H1 (cell line): ENCODE measurements around the gene DOK3. TPM values are rescaled to one million over a fixed set of nuclear protein-coding genes. Genes with fewer than 3 reads are reported as not detected.

Source experiments
- CTCF ChIA-PET: fragments of 300-600 bp; sonication (Branson Sonifier 250); formaldehyde crosslinking; loops from one replicate; lab custom pipeline; 2021; ENCODE audit not compliant: partially characterized antibody; lab: Charles Lee
- POLR2A ChIA-PET: fragments of 300-600 bp; sonication (Branson Sonifier 250); formaldehyde crosslinking; loops from one replicate; lab custom pipeline; 2021; ENCODE audit warnings: inconsistent platforms; ENCODE audit not compliant: partially characterized antibody; lab: Charles Lee
- DNase-seq, 2 experiments: peaks; one replicate each; pipeline versions ENCODE4 v3.0.0 to v3.0.0-alpha.2; 2010 to 2022; ENCODE audit warnings: low spot score in 2 of 2, low read depth in 1 of 2, mixed read lengths in 1 of 2
- FAIRE-seq: peaks from 2 replicates; lab custom pipeline; 2011; peaks lifted over from hg19 to GRCh38; lab: Jason Lieb, UNC
- H2AFZ ChIP-seq: 2 replicates; pipeline ENCODE4 v1.8.1; 2012; ENCODE audit warnings: low read length, inconsistent platforms
- H2AK5ac ChIP-seq: 2 replicates; pipeline ENCODE4 v1.6.1; 2013; ENCODE audit warnings: low read depth, low read length
- H2BK120ac ChIP-seq: replicated peaks from 2 replicates; pipeline ENCODE3; 2013; ENCODE audit warnings: low read depth, low read length, inconsistent platforms
- H2BK12ac ChIP-seq: 2 replicates; pipeline ENCODE4 v1.6.1; 2013; ENCODE audit warnings: low read depth, low read length
- H2BK15ac ChIP-seq: 2 replicates; pipeline ENCODE4 v1.6.1; 2013; ENCODE audit warnings: low read length
- H2BK20ac ChIP-seq: 2 replicates; pipeline ENCODE4 v1.6.1; 2013; ENCODE audit warnings: low read length
- H2BK5ac ChIP-seq: 2 replicates; pipeline ENCODE4 v1.6.1; 2013; ENCODE audit warnings: low read depth, low read length
- H3K14ac ChIP-seq: 2 replicates; pipeline ENCODE4 v1.6.1; 2013; ENCODE audit warnings: inconsistent platforms; ENCODE audit not compliant: insufficient read length
- H3K18ac ChIP-seq: 2 replicates; pipeline ENCODE4 v1.6.1; 2013; ENCODE audit warnings: low read length; ENCODE audit errors: extremely low read depth
- H3K23ac ChIP-seq: 2 replicates; pipeline ENCODE4 v1.6.1; 2013; ENCODE audit warnings: inconsistent platforms; ENCODE audit not compliant: insufficient read length
- H3K23me2 ChIP-seq: 2 replicates; pipeline ENCODE4 v1.6.1; 2013; ENCODE audit warnings: low read depth, low read length
- H3K27ac ChIP-seq: 2 replicates; pipeline ENCODE4 v1.6.1; 2011; ENCODE audit warnings: low read depth, low read length, inconsistent platforms
- H3K27me3 ChIP-seq, 4 experiments: replicated peaks in 1 of 4; 1 replicate in 1 of 4; 2 replicates in 3 of 4; pipeline versions ENCODE4 v1.6.1 to v1.8.1; 2011 to 2013; ENCODE audit warnings: low read length in 3 of 4, mild to moderate bottlenecking in 3 of 4, inconsistent platforms in 2 of 4, mixed read lengths in 2 of 4, moderate library complexity in 1 of 4; ENCODE audit not compliant: control insufficient read depth in 3 of 4, insufficient read depth in 3 of 4; ENCODE audit errors: extremely low read depth in 1 of 4
- H3K36me3 ChIP-seq, 4 experiments: 2 replicates each; pipeline versions ENCODE4 v1.6.1 to v1.8.1; 2011 to 2013; ENCODE audit warnings: mild to moderate bottlenecking in 4 of 4, low read length in 3 of 4, moderate library complexity in 2 of 4, control low read depth in 1 of 4, inconsistent platforms in 1 of 4; ENCODE audit not compliant: insufficient read depth in 4 of 4, control insufficient read depth in 2 of 4
- H3K4ac ChIP-seq: replicated peaks from 2 replicates; pipeline ENCODE3; 2013; ENCODE audit warnings: low read length, low read depth, mixed read lengths, inconsistent platforms; ENCODE audit not compliant: insufficient read length
- H3K4me1 ChIP-seq, 4 experiments: replicated peaks in 1 of 4; 1 replicate in 1 of 4; 2 replicates in 3 of 4; pipeline versions ENCODE4 v1.6.1 to v1.8.1; 2011 to 2013; ENCODE audit warnings: low read length in 3 of 4, inconsistent platforms in 2 of 4, mixed read lengths in 1 of 4; ENCODE audit not compliant: insufficient read depth in 4 of 4, control insufficient read depth in 3 of 4
- H3K4me2 ChIP-seq, 2 experiments: 2 replicates each; pipeline versions ENCODE4 v1.6.1 to v1.8.1; 2011 to 2013; ENCODE audit warnings: low read depth in 2 of 2, low read length in 2 of 2, control low read depth in 1 of 2, inconsistent platforms in 1 of 2, mild to moderate bottlenecking in 1 of 2; ENCODE audit not compliant: insufficient read depth in 1 of 2
- H3K4me3 ChIP-seq, 4 experiments: fragments of 200-600, 300-600 bp in 1 of 4; sonication (generic), shearing (Covaris generic), sonication (Bioruptor Twin) in 1 of 4; 2 replicates each; pipeline versions ENCODE4 v1.5.1 to v1.8.1; 2011 to 2016; ENCODE audit warnings: low read length in 4 of 4, low read depth in 3 of 4, control low read depth in 2 of 4, inconsistent platforms in 2 of 4, mild to moderate bottlenecking in 2 of 4, mixed read lengths in 1 of 4, moderate library complexity in 1 of 4; ENCODE audit not compliant: insufficient read depth in 2 of 4; ENCODE audit errors: extremely low read depth in 1 of 4
- H3K56ac ChIP-seq: replicated peaks from 2 replicates; pipeline ENCODE3; 2013; ENCODE audit warnings: low read depth, mild to moderate bottlenecking, mixed read lengths, low read length, inconsistent platforms; ENCODE audit not compliant: insufficient read length
- H3K79me1 ChIP-seq: 2 replicates; pipeline ENCODE4 v1.6.1; 2013; ENCODE audit warnings: low read depth, low read length, control low read depth
- H3K79me2 ChIP-seq, 2 experiments: 2 replicates each; pipeline versions ENCODE4 v1.6.1 to v1.8.1; 2012 to 2013; ENCODE audit warnings: low read length in 2 of 2, mild to moderate bottlenecking in 2 of 2, inconsistent platforms in 1 of 2; ENCODE audit not compliant: insufficient read depth in 2 of 2, control insufficient read depth in 1 of 2
- H3K9ac ChIP-seq, 4 experiments: replicated peaks in 1 of 4; 1 replicate in 1 of 4; 2 replicates in 3 of 4; pipeline versions ENCODE4 v1.6.1 to v1.8.1; 2011 to 2013; ENCODE audit warnings: low read depth in 3 of 4, low read length in 3 of 4, control low read depth in 2 of 4, mild to moderate bottlenecking in 2 of 4, moderate library complexity in 2 of 4, inconsistent platforms in 1 of 4; ENCODE audit errors: extremely low read depth in 1 of 4
- H3K9me3 ChIP-seq, 2 experiments: 2 replicates each; pipeline versions ENCODE4 v1.6.1 to v1.8.1; 2012 to 2013; ENCODE audit warnings: mild to moderate bottlenecking in 2 of 2, moderate library complexity in 2 of 2, control low read depth in 1 of 2, inconsistent platforms in 1 of 2, low read depth in 1 of 2, low read length in 1 of 2, mixed read lengths in 1 of 2; ENCODE audit not compliant: insufficient read depth in 2 of 2
- H4K20me1 ChIP-seq, 2 experiments: replicated peaks in 1 of 2; 2 replicates each; pipeline versions ENCODE3 to v1.8.1; 2011 to 2013; ENCODE audit warnings: inconsistent platforms in 2 of 2, low read length in 2 of 2, mild to moderate bottlenecking in 1 of 2; ENCODE audit not compliant: insufficient read depth in 2 of 2, control insufficient read depth in 1 of 2
- H4K5ac ChIP-seq: 2 replicates; pipeline ENCODE4 v1.6.1; 2013; ENCODE audit warnings: low read length, low read depth, mixed read lengths, inconsistent platforms; ENCODE audit not compliant: insufficient read length
- H4K8ac ChIP-seq: 2 replicates; pipeline ENCODE4 v1.8.0; 2013; ENCODE audit warnings: mild to moderate bottlenecking, moderate library complexity, low read length, inconsistent platforms; ENCODE audit not compliant: insufficient read depth; ENCODE audit errors: extremely low read depth
- H4K91ac ChIP-seq: replicated peaks from 2 replicates; pipeline ENCODE3; 2013; ENCODE audit warnings: low read length, mixed read lengths, inconsistent platforms; ENCODE audit not compliant: insufficient read length
- NANOG ChIP-seq: IDR thresholded peaks from 2 replicates; pipeline ENCODE4 v1.6.1; 2011; ENCODE audit warnings: low read length, low read depth, mild to moderate bottlenecking, inconsistent platforms; ENCODE audit not compliant: insufficient read depth, poor library complexity, severe bottlenecking
- POLR2A ChIP-seq, 2 experiments: IDR thresholded peaks; 1 replicate in 1 of 2; 2 replicates in 1 of 2; pipeline ENCODE4 v1.6.1; 2011; ENCODE audit warnings: low read depth in 2 of 2, low read length in 2 of 2, mild to moderate bottlenecking in 2 of 2; ENCODE audit errors: control extremely low read depth in 1 of 2
- POLR2AphosphoS5 ChIP-seq: IDR thresholded peaks from 2 replicates; pipeline ENCODE4 v1.6.1; 2011; ENCODE audit warnings: low read depth, low read length
- RFX5 ChIP-seq: IDR thresholded peaks from 2 replicates; pipeline ENCODE4 v1.6.1; 2011; ENCODE audit warnings: low read depth, low read length, improper control_type of control experiment, borderline replicate concordance
- SIX5 ChIP-seq: IDR thresholded peaks from 2 replicates; pipeline ENCODE4 v1.6.1; 2011; ENCODE audit warnings: mild to moderate bottlenecking, low read depth, low read length
- WGBS, 2 experiments: shearing (Covaris generic) in 1 of 2; methylation state at CpG; one replicate each; pipeline versions ENCODE4 v1.1.6 to v1.1.7; 2013 to 2015; ENCODE audit warnings: low lambda C conversion rate in 2 of 2, mixed read lengths in 2 of 2, inconsistent platforms in 1 of 2, low coverage in 1 of 2, missing lambda C conversion rate in 1 of 2; ENCODE audit not compliant: insufficient replicate concordance in 2 of 2, insufficient coverage in 1 of 2, insufficient read length in 1 of 2; ENCODE audit errors: extremely low coverage in 1 of 2, missing lambda C conversion rate in 1 of 2; 5-methylcytosine and 5-hydroxymethylcytosine counted together
- polyA plus RNA-seq, 7 experiments: library from polyadenylated mRNA; depleted of rRNA in 3 of 7; stranded (reverse) in 5 of 7; unstranded in 2 of 7; fragments of >200 nt in 5 of 7; fragments of 200-250 nt in 2 of 7; gene quantifications; 1 replicate in 5 of 7; 2 replicates in 1 of 7; 4 replicates in 1 of 7; pipeline versions ENCODE4 v1.2.1 to v1.2.3, GENCODE V29; 2011 to 2013; ENCODE audit warnings: missing spikeins in 2 of 7, mixed read lengths in 2 of 7
- total RNA-seq: library from RNA; stranded (reverse); fragmentation: NEBNext Ultra II Directional; extraction: Animal tissue kit (Norgen Biotek cat#: 25700); gene quantifications from 2 replicates; pipeline ENCODE4 v1.2.1, GENCODE V29; 2021

Gene DOK3
- total and polyA plus RNA-seq, 2 of the 8 experiments (the other 6 are each of a cell fraction or from before 2014, with no cell fraction given) = 4.2 to 6.4 TPM

DNA sequence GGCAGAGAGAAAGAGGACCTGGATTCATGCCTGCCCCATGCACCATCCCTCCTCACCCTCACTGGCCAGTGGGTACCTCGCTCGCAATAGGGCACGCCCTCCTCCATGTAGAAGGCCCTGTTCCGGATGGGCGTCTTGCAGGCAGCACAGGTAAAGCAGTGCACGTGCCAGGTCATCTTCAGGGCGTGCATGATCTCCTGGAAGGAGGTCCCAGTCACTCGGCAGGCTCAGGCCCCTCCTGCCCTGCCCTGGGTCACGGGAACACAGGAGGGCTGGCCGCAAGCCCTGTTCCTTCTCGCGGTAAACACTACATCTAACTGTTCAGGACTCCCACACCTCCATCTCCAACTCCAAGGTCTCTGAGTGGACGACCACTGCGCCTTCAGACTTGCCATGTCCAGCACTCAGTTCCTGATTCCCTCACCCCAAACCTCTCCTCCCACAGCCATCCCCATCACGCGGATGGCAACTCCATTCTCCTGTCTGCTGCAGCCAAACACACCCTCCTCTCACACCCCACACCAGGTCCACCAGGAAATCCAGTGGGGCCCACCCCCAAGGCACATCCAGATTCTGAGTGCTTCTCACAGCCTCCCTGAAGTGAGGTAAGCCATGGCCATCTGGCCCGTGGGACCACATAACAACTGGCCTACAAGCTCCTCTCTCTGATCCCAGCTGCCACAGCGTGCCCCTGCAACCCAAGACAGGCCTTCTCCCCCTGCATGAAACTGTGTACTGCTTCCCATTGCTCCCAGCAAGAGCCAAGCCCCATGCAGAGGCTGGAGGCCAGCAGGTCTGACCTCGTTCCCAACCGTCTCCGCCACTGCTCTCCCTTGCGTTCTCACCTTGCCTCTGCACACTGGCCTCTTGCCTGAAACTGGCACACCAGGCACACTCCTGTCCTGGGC is 25.4 kb downstream of the DOK3 start:
- Histone ChIP-seq H4K91ac (peak overlapping the region; percentile 40), H2BK15ac (no peak overlapping the region), H3K18ac (no peak overlapping the region; the same call in 1 of the 2 replicates), H2AK5ac (no peak overlapping the region), H3K23me2 (no peaks in the 10 kb centered on the region), H3K79me1 (peaks cover 4% of the 10 kb centered on the region; the same call in 1 of the 2 replicates), H3K4me1 (no peaks in the 10 kb centered on the region), H4K20me1 (peaks cover 5 to 11% of the 10 kb centered on the region in 2 experiments), H3K9ac (no peak overlapping the region; a peak in 1 of 7 replicates), H2BK120ac (no peak overlapping the region), H3K4me3 (no peak overlapping the region), H3K36me3 (peaks cover 18 to 48% (median 30%) of the 10 kb centered on the region in 4 experiments), H4K8ac (peak overlapping the region; percentile 80; the same call in 1 of the 2 replicates), H3K27ac (peak overlapping the region; percentile 15; the same call in 1 of the 2 replicates), H3K23ac (no peak overlapping the region), H3K27me3 (no peaks in the 10 kb centered on the region), H3K4me2 (no peak overlapping the region), H3K9me3 (no peaks in the 10 kb centered on the region), H2BK5ac (no peak overlapping the region; the same call in 1 of the 2 replicates), H2AFZ (no peak overlapping the region), H3K56ac (no peak overlapping the region), H4K5ac (no peak overlapping the region), H2BK12ac (no peak overlapping the region), H3K14ac (no peak overlapping the region), H2BK20ac (no peak overlapping the region), H3K4ac (no peak overlapping the region), H3K79me2 (no peaks in the 10 kb centered on the region)
- no peak for DNase-seq
- peak in 1 of 2 experiments; percentile 76; a peak in 2 of 3 replicates for TF ChIP-seq POLR2A (IDR thresholded peaks at IDR 0.05; ENCODE audit: control extremely low read depth in 1 of 2, low read depth in 2 of 2, low read length in 2 of 2)
- no peak for TF ChIP-seq RFX5
- peak; percentile 72 for TF ChIP-seq POLR2AphosphoS5
- no peak for TF ChIP-seq SIX5
- no peak for TF ChIP-seq NANOG
- 88% methylated on average over 22 of the region's 22 CpGs; no CpG with 5 or more reads in 1 of the 2 experiments for WGBS, 2 experiments
- POLR2A ChIA-PET = interaction anchor here (1.1 to 67.5 kb wide), 3 partner anchors 4 to 29 kb away, joined by 3 to 3349 read pairs (median 3349); partner anchors contain the start of genes DBN1, DOK3, PDLIM7 and PRR7
- CTCF ChIA-PET = interaction anchor here (0.9 to 12.7 kb wide), 4 partner anchors 8 to 23 kb away, joined by 5 to 306 read pairs (median 84); partner anchors contain the start of genes DDX41, DOK3 and PDLIM7
- no peak for FAIRE-seq
